ENCODE data around the gene SUSD4. TPM values are rescaled to one million over a fixed set of nuclear protein-coding genes. Genes with fewer than 3 reads are reported as not detected.

The SUSD4 gene
- polyA plus RNA-seq, 2 of the 4 experiments (the other 2 are of a cell fraction) = 0.61 to 0.85 TPM

DNA sequence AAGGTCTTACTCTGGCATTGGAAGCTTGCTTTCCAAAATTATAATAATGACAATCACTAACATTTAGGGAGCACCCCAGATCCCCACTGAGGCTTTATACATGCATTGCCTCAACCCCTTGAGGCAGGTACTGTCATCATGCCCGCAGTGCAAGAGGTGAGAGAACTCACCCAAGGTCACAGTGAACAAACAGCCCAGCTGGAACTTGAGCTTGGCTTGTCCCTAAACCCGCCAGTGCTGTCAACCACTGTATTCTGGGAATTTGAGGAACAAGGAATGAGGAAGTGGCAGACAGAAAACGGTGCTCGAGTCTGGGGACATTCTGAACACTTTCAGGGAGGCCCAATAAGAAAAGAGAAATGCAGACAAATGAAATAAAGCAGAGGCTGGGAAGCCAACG, 186.3 kb downstream of the SUSD4 start:
- ChIA-PET POLR2A (no interaction called here), CTCF (interaction anchor here (0.7 to 0.9 kb wide), 2 partner anchors 16 to 26 kb away, joined by 3 read pairs; no protein-coding TSS in a partner anchor)
- no peak overlapping the region for H3K4me3 ChIP-seq
- ATAC-seq (no peak), DNase-seq (ENCODE audit: low read depth in 1 of 2, low spot score in 1 of 2) (no peak), FAIRE-seq (no peak)
- no peaks in the 10 kb centered on the region for H3K9me3 ChIP-seq
- 6% methylated on average over 5 of the region's 5 CpGs for WGBS (ENCODE audit: missing lambda C conversion rate)
- TF ChIP-seq TFCP2L1 (CRISPR knock-in tag; IDR thresholded peaks at IDR 0.05) (no peak), CEBPB (IDR thresholded peaks at IDR 0.05) (no peak), RARB (CRISPR knock-in tag; IDR thresholded peaks at IDR 0.05) (no peak), EP300 (IDR thresholded peaks at IDR 0.05) (no peak), CBX2 (IDR thresholded peaks at IDR 0.05; ENCODE audit: borderline replicate concordance, low read depth) (no peak), FOXS1 (CRISPR knock-in tag; IDR thresholded peaks at IDR 0.05) (no peak), MYC (IDR thresholded peaks at IDR 0.05; ENCODE audit: borderline replicate concordance, low read length) (no peak), HDAC2 (IDR thresholded peaks at IDR 0.05) (no peak), ZC3H11A (IDR thresholded peaks at IDR 0.05) (no peak), HOXB5 (CRISPR knock-in tag; IDR thresholded peaks at IDR 0.05) (no peak), FOSL2 (IDR thresholded peaks at IDR 0.05) (no peak), FOSL2 (CRISPR knock-in tag; IDR thresholded peaks at IDR 0.05) (no peak), NFE2L2 (conservative IDR thresholded peaks at IDR 0.05; ENCODE audit: low read length) (no peak)
- no peak overlapping the region for H3K27ac ChIP-seq
- 0 out of 3 replicates have a peak, but pooled peaks cover 3% of the 10 kb centered on the region for H3K4me1 ChIP-seq
- H3K4me2 ChIP-seq = peak overlapping the region; percentile 35; the same call in 2 of the 3 replicates

DNA sequence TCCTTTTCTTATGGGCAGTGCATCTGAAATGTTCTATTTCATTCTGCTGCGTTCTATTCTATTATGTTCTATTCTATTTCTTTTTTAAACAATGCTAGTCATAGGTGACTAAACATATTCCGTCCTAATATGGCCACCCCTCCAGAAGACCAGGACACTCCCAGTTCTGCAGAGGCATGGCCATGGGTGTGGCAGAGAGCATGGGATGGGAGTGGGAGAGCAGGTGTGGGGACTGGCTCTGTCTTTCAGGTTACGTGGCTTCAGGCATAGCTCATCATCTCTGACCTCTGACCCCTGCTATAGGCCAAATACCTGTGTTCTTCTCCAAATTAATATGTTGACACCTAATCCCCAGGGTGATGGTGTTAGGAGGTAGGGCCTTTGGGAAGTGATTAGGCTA, 187.5 kb downstream of the SUSD4 start:
- DNase-seq (ENCODE audit: low read depth in 1 of 2, low spot score in 1 of 2) (no peak), ATAC-seq (no peak), FAIRE-seq (no peak)
- Histone ChIP-seq H3K4me1 (0 out of 3 replicates have a peak, but pooled peaks cover 3% of the 10 kb centered on the region), H3K4me2 (no peak overlapping the region), H3K27ac (no peak overlapping the region), H3K9me3 (no peaks in the 10 kb centered on the region), H3K4me3 (no peak overlapping the region)
- no peak for TF ChIP-seq POLR2AphosphoS2 (conservative IDR thresholded peaks at IDR 0.05; ENCODE audit: low read length)
- TF ChIP-seq, protein P1, sequence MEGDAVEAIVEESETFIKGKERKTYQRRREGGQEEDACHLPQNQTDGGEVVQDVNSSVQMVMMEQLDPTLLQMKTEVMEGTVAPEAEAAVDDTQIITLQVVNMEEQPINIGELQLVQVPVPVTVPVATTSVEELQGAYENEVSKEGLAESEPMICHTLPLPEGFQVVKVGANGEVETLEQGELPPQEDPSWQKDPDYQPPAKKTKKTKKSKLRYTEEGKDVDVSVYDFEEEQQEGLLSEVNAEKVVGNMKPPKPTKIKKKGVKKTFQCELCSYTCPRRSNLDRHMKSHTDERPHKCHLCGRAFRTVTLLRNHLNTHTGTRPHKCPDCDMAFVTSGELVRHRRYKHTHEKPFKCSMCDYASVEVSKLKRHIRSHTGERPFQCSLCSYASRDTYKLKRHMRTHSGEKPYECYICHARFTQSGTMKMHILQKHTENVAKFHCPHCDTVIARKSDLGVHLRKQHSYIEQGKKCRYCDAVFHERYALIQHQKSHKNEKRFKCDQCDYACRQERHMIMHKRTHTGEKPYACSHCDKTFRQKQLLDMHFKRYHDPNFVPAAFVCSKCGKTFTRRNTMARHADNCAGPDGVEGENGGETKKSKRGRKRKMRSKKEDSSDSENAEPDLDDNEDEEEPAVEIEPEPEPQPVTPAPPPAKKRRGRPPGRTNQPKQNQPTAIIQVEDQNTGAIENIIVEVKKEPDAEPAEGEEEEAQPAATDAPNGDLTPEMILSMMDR (IDR thresholded peaks at IDR 0.05) = no peak
- TF ChIP-seq EHMT2 (IDR thresholded peaks at IDR 0.05; ENCODE audit: low read depth) = no peak
- TF ChIP-seq, protein P2, sequence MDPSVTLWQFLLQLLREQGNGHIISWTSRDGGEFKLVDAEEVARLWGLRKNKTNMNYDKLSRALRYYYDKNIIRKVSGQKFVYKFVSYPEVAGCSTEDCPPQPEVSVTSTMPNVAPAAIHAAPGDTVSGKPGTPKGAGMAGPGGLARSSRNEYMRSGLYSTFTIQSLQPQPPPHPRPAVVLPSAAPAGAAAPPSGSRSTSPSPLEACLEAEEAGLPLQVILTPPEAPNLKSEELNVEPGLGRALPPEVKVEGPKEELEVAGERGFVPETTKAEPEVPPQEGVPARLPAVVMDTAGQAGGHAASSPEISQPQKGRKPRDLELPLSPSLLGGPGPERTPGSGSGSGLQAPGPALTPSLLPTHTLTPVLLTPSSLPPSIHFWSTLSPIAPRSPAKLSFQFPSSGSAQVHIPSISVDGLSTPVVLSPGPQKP (IDR thresholded peaks at IDR 0.05; ENCODE audit: low read depth, low read length) = no peak
- no peak for TF ChIP-seq SREBF2 (IDR thresholded peaks at IDR 0.05)
- TF ChIP-seq EP300 (IDR thresholded peaks at IDR 0.05) = no peak
- no peak for TF ChIP-seq MYC (IDR thresholded peaks at IDR 0.05; ENCODE audit: borderline replicate concordance, low read length)
- TF ChIP-seq, protein P3, sequence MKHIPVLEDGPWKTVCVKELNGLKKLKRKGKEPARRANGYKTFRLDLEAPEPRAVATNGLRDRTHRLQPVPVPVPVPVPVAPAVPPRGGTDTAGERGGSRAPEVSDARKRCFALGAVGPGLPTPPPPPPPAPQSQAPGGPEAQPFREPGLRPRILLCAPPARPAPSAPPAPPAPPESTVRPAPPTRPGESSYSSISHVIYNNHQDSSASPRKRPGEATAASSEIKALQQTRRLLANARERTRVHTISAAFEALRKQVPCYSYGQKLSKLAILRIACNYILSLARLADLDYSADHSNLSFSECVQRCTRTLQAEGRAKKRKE (CRISPR knock-in tag; IDR thresholded peaks at IDR 0.05; ENCODE audit: low read depth) = no peak
- POLR2A ChIA-PET = no interaction called here
- WGBS (ENCODE audit: missing lambda C conversion rate) = 68% methylated on average over 3 of the region's 3 CpGs
- CTCF ChIA-PET = interaction anchor here (1.4 to 1.6 kb wide), 2 partner anchors 52 to 183 kb away, joined by 3 to 4 read pairs; no protein-coding TSS in a partner anchor

DNA sequence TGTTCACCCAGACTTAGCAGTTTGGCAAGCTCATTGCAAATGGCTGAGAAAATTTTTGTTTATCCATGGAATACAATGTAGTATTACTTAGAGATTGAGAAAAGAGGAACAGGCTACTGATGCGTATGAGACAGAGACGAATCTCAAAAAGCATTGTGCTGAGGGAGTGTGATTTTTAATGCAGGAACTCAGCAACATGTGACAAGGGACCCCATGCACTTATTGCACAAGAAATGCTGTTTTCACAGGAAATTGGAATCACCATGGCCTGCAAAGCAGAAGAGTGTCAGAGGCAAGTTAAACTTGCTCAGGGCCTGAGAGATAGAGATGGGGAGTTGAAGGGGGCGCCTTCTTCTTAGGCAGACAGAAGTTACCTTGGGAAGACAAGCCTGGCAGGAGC, 188.3 kb downstream of the SUSD4 start:
- WGBS (ENCODE audit: missing lambda C conversion rate) = 49% methylated on average over 3 of the region's 3 CpGs
- TF ChIP-seq, protein P4, sequence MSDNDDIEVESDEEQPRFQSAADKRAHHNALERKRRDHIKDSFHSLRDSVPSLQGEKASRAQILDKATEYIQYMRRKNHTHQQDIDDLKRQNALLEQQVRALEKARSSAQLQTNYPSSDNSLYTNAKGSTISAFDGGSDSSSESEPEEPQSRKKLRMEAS (IDR thresholded peaks at IDR 0.05) = no peak
- TF ChIP-seq, protein P5, sequence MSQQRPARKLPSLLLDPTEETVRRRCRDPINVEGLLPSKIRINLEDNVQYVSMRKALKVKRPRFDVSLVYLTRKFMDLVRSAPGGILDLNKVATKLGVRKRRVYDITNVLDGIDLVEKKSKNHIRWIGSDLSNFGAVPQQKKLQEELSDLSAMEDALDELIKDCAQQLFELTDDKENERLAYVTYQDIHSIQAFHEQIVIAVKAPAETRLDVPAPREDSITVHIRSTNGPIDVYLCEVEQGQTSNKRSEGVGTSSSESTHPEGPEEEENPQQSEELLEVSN (IDR thresholded peaks at IDR 0.05; ENCODE audit: borderline replicate concordance, low read depth) = no peak
- TF ChIP-seq KDM5A (IDR thresholded peaks at IDR 0.05) (no peak), RNF2 (IDR thresholded peaks at IDR 0.05; ENCODE audit: borderline replicate concordance, low read depth) (no peak)
- no peaks in the 10 kb centered on the region for H3K9me3 ChIP-seq
- ATAC-seq (no peak), DNase-seq (ENCODE audit: low read depth in 1 of 2, low spot score in 1 of 2) (no peak), FAIRE-seq (no peak)
- no peak overlapping the region for H3K4me3 ChIP-seq
- CTCF ChIA-PET = interaction anchor here (0.6 to 1.7 kb wide), 16 partner anchors 10 to 511 kb away, joined by 3 to 8 read pairs (median 3); partner anchors contain the start of gene SUSD4
- no peak overlapping the region for H3K4me2 ChIP-seq
- H3K4me1 ChIP-seq = 0 out of 3 replicates have a peak, but pooled peaks cover 3% of the 10 kb centered on the region
- H3K27ac ChIP-seq = no peak overlapping the region
- POLR2A ChIA-PET = no interaction called here

Data from A549 (cell line).